Gastrocnemius medialis (tissue), 4 donors: Measurements from ENCODE around the gene C4orf50. TPM values are rescaled to one million over a fixed set of nuclear protein-coding genes. Genes with fewer than 3 reads are reported as not detected.

Experiments
- ATAC-seq, 2 donors: fragments of 150-250 bp; one replicate each; pipeline ENCODE4 v1.9.1; 2016
- DNase-seq, 2 donors: peaks; one replicate each; pipeline ENCODE4 v3.0.0-alpha.2; 2019
- H3K27ac ChIP-seq, 4 donors: fragments of 200-600 bp; sonication (generic); 1 replicate in 1 of 4; 2 replicates in 3 of 4; pipeline ENCODE4 v1.5.1; 2016 to 2018; ENCODE audit warnings: mild to moderate bottlenecking in 2 of 4, moderate library complexity in 1 of 4
- H3K27me3 ChIP-seq, 3 donors: fragments of 200-600 bp; sonication (generic) in 2 of 3; 1 replicate in 1 of 3; 2 replicates in 2 of 3; pipeline versions ENCODE4 v1.5.1 to v1.6.0; 2016 to 2019; ENCODE audit warnings: mild to moderate bottlenecking in 1 of 3, moderate library complexity in 1 of 3
- H3K36me3 ChIP-seq, 2 donors: fragments of 200-600 bp; sonication (generic) in 1 of 2; one replicate each; pipeline ENCODE4 v1.5.1; 2017 to 2018
- H3K4me1 ChIP-seq, 2 donors: fragments of 200-600 bp; sonication (generic) in 1 of 2; one replicate each; pipeline ENCODE4 v1.5.1; 2016 to 2017; ENCODE audit warnings: mild to moderate bottlenecking in 2 of 2
- H3K4me3 ChIP-seq, 4 donors: fragments of 200-600 bp; sonication (generic) in 3 of 4; 1 replicate in 1 of 4; 2 replicates in 3 of 4; pipeline ENCODE4 v1.5.1; 2016 to 2019; ENCODE audit warnings: mild to moderate bottlenecking in 2 of 4
- H3K9me3 ChIP-seq, 3 donors: fragments of 200-600 bp; sonication (generic) in 2 of 3; 1 replicate in 1 of 3; 2 replicates in 2 of 3; pipeline ENCODE4 v1.5.1; 2016 to 2019
- CTCF ChIP-seq, 5 experiments: fragments of 450-650 bp in 3 of 5; fragments of 200-600 bp in 2 of 5; sonication (generic) in 2 of 5; IDR thresholded peaks in 4 of 5; conservative IDR thresholded peaks in 1 of 5; 1 replicate in 4 of 5; 2 replicates in 1 of 5; pipeline ENCODE4 v1.5.1; 2016 to 2019; ENCODE audit warnings: antibody characterized with exemption in 5 of 5, mild to moderate bottlenecking in 3 of 5, moderate library complexity in 3 of 5
- POLR2A ChIP-seq, 2 donors: fragments of 450-650 bp; IDR thresholded peaks; one replicate each; pipeline ENCODE4 v1.6.1; 2017; ENCODE audit warnings: antibody characterized with exemption in 2 of 2, mild to moderate bottlenecking in 2 of 2, moderate library complexity in 2 of 2
- in situ Hi-C, 4 donors: fragments of 200-750 bp; cut with MboI; loops; one replicate each; pipeline versions ENCODE4 v1.15.0 to v1.8.0; 2017; ENCODE audit warnings: low sequenced_read_pairs in 4 of 4
- intact Hi-C: fragments of 100-400 bp; cut with DNase I; formaldehyde crosslinking; loops from one replicate; pipeline ENCODE4 v1.15.1; 2023; ENCODE audit warnings: low total_unique reads
- total RNA-seq, 4 donors: library from RNA; depleted of rRNA; stranded (reverse); fragments of >200 nt; gene quantifications; one replicate each; pipeline versions ENCODE4 v1.1.0 to v1.2.3, GENCODE V29; 2016

The C4orf50 gene
- total RNA-seq, 4 donors from 2014 or later = 0.03 TPM; not detected in 3

- in situ Hi-C loops = no loop called here
- Histone ChIP-seq H3K9me3 (no peaks in the 10 kb centered on the region), H3K4me1 (no peaks in the 10 kb centered on the region), H3K36me3 (no peaks in the 10 kb centered on the region), H3K27me3 (peaks cover 0 to 12% (median 0%) of the 10 kb centered on the region in 3 donors), H3K27ac (no peak overlapping the region), H3K4me3 (no peak overlapping the region)
- DNase-seq (no peak), ATAC-seq (no peak)
- intact Hi-C loops = loop anchor here (10.0 kb wide), 1 partner anchor 334 kb away; no protein-coding TSS in a partner anchor
- no peak for TF ChIP-seq POLR2A (IDR thresholded peaks at IDR 0.05)
- TF ChIP-seq CTCF (IDR thresholded peaks at IDR 0.05 in 4 of 5, conservative IDR thresholded peaks at IDR 0.05 in 1 of 5) = no peak
These were observed 27.6 kb downstream of the C4orf50 start for GRCh38 chr4:5990446-5991160.

GRCh38 chr4:5989236-5990225 lies 28.7 kb downstream of the C4orf50 start:
- ATAC-seq = no peak
- Histone ChIP-seq H3K9me3 (no peaks in the 10 kb centered on the region), H3K27ac (no peak overlapping the region), H3K27me3 (peaks cover 0 to 12% (median 0%) of the 10 kb centered on the region in 3 donors), H3K4me3 (no peak overlapping the region), H3K36me3 (no peaks in the 10 kb centered on the region), H3K4me1 (no peaks in the 10 kb centered on the region)
- no peak for DNase-seq
- in situ Hi-C loops (no loop called here), intact Hi-C loops (loop anchor here (10.0 kb wide), 1 partner anchor 335 kb away; no protein-coding TSS in a partner anchor)
- no peak for TF ChIP-seq CTCF (IDR thresholded peaks at IDR 0.05 in 4 of 5, conservative IDR thresholded peaks at IDR 0.05 in 1 of 5)
- no peak for TF ChIP-seq POLR2A (IDR thresholded peaks at IDR 0.05)

- Histone ChIP-seq H3K27me3 (peaks cover 0 to 12% (median 0%) of the 10 kb centered on the region in 3 donors), H3K4me3 (no peak overlapping the region), H3K27ac (no peak overlapping the region), H3K4me1 (no peaks in the 10 kb centered on the region), H3K36me3 (no peaks in the 10 kb centered on the region), H3K9me3 (no peaks in the 10 kb centered on the region)
- in situ Hi-C loops (no loop called here), intact Hi-C loops (no loop called here)
- no peak for DNase-seq
- TF ChIP-seq POLR2A (IDR thresholded peaks at IDR 0.05) (no peak), CTCF (IDR thresholded peaks at IDR 0.05 in 4 of 5, conservative IDR thresholded peaks at IDR 0.05 in 1 of 5) (no peak)
- no peak for ATAC-seq
These were observed 30.0 kb downstream of the C4orf50 start for GRCh38 chr4:5988086-5988845.

GRCh38 chr4:5984843-5985242 lies 33.4 kb downstream of the C4orf50 start:
- H3K9me3 ChIP-seq = no peaks in the 10 kb centered on the region
- no peak overlapping the region for H3K27ac ChIP-seq
- intact Hi-C loops (no loop called here), in situ Hi-C loops (no loop called here)
- H3K27me3 ChIP-seq = peaks cover 0 to 8% (median 4%) of the 10 kb centered on the region in 3 donors
- TF ChIP-seq CTCF (IDR thresholded peaks at IDR 0.05 in 4 of 5, conservative IDR thresholded peaks at IDR 0.05 in 1 of 5) = no peak
- no peak for TF ChIP-seq POLR2A (IDR thresholded peaks at IDR 0.05)
- no peak for DNase-seq
- H3K4me3 ChIP-seq = no peak overlapping the region
- no peaks in the 10 kb centered on the region for H3K36me3 ChIP-seq
- H3K4me1 ChIP-seq = no peaks in the 10 kb centered on the region
- ATAC-seq = no peak
